Measurements from ENCODE around the gene PPM1L. TPM values are rescaled to one million over a fixed set of nuclear protein-coding genes. Genes with fewer than 3 reads are reported as not detected.

Gene PPM1L
- total and polyA plus RNA-seq, 10 of the 15 experiments (the other 5 are each of a cell fraction or from before 2014, with no cell fraction given) = under 0.01 to 0.33 (median 0.06) TPM; not detected in 1

DNA sequence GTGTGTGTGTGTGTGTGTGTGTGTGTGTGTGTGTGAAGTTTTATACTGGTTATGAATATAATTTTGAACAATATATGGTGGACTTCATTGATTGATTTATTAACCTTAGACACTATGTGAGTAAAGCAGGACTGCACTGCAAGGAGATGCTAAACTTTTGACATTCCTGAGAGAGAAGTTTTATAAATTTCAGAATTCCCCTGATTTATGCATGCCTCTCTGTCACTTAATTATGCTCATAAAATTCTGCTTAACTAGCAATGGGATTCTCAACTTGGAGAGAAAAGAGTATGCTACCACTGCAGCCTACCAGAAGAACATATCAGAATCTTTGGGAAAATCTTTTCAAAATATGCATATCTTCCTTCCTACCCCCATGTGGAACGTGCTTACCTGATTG lies 204.5 kb downstream of the PPM1L start:
- Histone ChIP-seq H3K9ac (ENCODE audit: control insufficient read depth, insufficient read depth, low read length) (no peak overlapping the region), H3K27me3 (replicated peaks in 1 of 2; ENCODE audit: control insufficient read depth in 2 of 2, insufficient read depth in 2 of 2, low read length in 1 of 2) (no peaks in the 10 kb centered on the region), H3K36me3 (ENCODE audit: control insufficient read depth in 2 of 2, insufficient read depth in 2 of 2, low read length in 1 of 2) (no peaks in the 10 kb centered on the region), H3K4me1 (ENCODE audit: control insufficient read depth, insufficient read depth, low read length) (no peaks in the 10 kb centered on the region), H3K27ac (ENCODE audit: control insufficient read depth, insufficient read depth) (no peak overlapping the region), H3K9me3 (replicated peaks; ENCODE audit: control insufficient read depth, insufficient read depth, low read length) (no peaks in the 10 kb centered on the region), H3K4me3 (no peak overlapping the region), H4K20me1 (ENCODE audit: control insufficient read depth, insufficient read depth) (no peaks in the 10 kb centered on the region), H2AFZ (ENCODE audit: control insufficient read depth, low read depth, low read length) (no peak overlapping the region), H3K4me2 (ENCODE audit: control insufficient read depth, insufficient read depth) (no peak overlapping the region), H3K79me2 (ENCODE audit: control insufficient read depth, insufficient read depth, low read length) (no peaks in the 10 kb centered on the region)
- 0% methylated on average over 1 of the region's 1 CpG for WGBS (ENCODE audit: insufficient coverage, insufficient replicate concordance, low lambda C conversion rate, missing lambda C conversion rate)
- SMC1A ChIA-PET (ENCODE audit: uncharacterized antibody, unreplicated experiment) = no interaction called here
- DNase-seq (ENCODE audit: low read depth, low spot score) (no peak), ATAC-seq (no peak), FAIRE-seq (no peak)
- TF ChIP-seq SIN3A (IDR thresholded peaks at IDR 0.05; ENCODE audit: low read depth, low read length) = no peak
- TF ChIP-seq SIX5 (IDR thresholded peaks at IDR 0.05; ENCODE audit: low read depth, low read length, severe bottlenecking) = no peak
- no peak for TF ChIP-seq ZNF622 (IDR thresholded peaks at IDR 0.05)
- TF ChIP-seq POLR2A (IDR thresholded peaks at IDR 0.05; ENCODE audit: low read depth, low read length) = no peak
- TF ChIP-seq FOXK2 (IDR thresholded peaks at IDR 0.05) = no peak
- no peak for TF ChIP-seq NRF1 (conservative IDR thresholded peaks at IDR 0.05; ENCODE audit: low read depth, low read length)
- no peak for TF ChIP-seq MXI1 (IDR thresholded peaks at IDR 0.05; ENCODE audit: low read depth, low read length)
- TF ChIP-seq RUNX3 (IDR thresholded peaks at IDR 0.05; ENCODE audit: low read length) = no peak
- TF ChIP-seq TAF1 (IDR thresholded peaks at IDR 0.05; ENCODE audit: borderline replicate concordance, low read depth, low read length) = no peak
- TF ChIP-seq IRF3 (IDR thresholded peaks at IDR 0.05) = no peak
- no peak for TF ChIP-seq RELA (IDR thresholded peaks at IDR 0.05; ENCODE audit: borderline replicate concordance, partially characterized antibody)
- TF ChIP-seq MAX (IDR thresholded peaks at IDR 0.05; ENCODE audit: low read depth, low read length) = no peak
- no peak for TF ChIP-seq LARP7 (IDR thresholded peaks at IDR 0.05)
- TF ChIP-seq IKZF2 (IDR thresholded peaks at IDR 0.05) = no peak
- TF ChIP-seq HDAC6 (IDR thresholded peaks at IDR 0.05; ENCODE audit: unreplicated experiment) = no peak
- no peak for TF ChIP-seq NKRF (conservative IDR thresholded peaks at IDR 0.05)
- no peak for TF ChIP-seq EGR1 (IDR thresholded peaks at IDR 0.05; ENCODE audit: borderline replicate concordance in 1 of 2, low read depth in 2 of 2, low read length in 2 of 2)
- TF ChIP-seq, protein P1, sequence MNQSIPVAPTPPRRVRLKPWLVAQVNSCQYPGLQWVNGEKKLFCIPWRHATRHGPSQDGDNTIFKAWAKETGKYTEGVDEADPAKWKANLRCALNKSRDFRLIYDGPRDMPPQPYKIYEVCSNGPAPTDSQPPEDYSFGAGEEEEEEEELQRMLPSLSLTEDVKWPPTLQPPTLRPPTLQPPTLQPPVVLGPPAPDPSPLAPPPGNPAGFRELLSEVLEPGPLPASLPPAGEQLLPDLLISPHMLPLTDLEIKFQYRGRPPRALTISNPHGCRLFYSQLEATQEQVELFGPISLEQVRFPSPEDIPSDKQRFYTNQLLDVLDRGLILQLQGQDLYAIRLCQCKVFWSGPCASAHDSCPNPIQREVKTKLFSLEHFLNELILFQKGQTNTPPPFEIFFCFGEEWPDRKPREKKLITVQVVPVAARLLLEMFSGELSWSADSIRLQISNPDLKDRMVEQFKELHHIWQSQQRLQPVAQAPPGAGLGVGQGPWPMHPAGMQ (IDR thresholded peaks at IDR 0.05; ENCODE audit: borderline replicate concordance) = no peak
- CTCF ChIA-PET = interaction anchor here (0.7 kb wide), 1 partner anchor 314 kb away, joined by 3 read pairs; no protein-coding TSS in a partner anchor
- POLR2A ChIA-PET = no interaction called here
- in situ Hi-C loops (cut with MboI) = no loop called here
- no TSS peak for BruUV-seq (replicated peaks)
- RAD21 ChIA-PET (ENCODE audit: unreplicated experiment) = no interaction called here
- intact Hi-C loops (cut with micrococcal nuclease; ENCODE audit: unreplicated experiment) = no loop called here

All from GM12878 (cell line).